Limb (tissue), 2 donors: ENCODE results near the gene CALR.

Source experiments
- DNase-seq, 2 donors: peaks; one replicate each; pipeline ENCODE4 v3.0.0-alpha.2; 2016; ENCODE audit errors: extremely low spot score in 2 of 2

Gene CALR

GRCh38 chr19:12976109-12976508 lies 37.7 kb downstream of the CALR start:
- peak in 1 of 2 donors; percentile 20 for DNase-seq

GRCh38 chr19:12979974-12980373 lies 41.6 kb downstream of the CALR start:
- DNase-seq = no peak

- DNase-seq = no peak
Measured at GRCh38 chr19:12982648-12983047, 44.2 kb downstream of the CALR start.

GRCh38 chr19:12983091-12983490 lies 44.7 kb downstream of the CALR start:
- no peak for DNase-seq

- DNase-seq = peak; percentile 77 to 94
Measured at GRCh38 chr19:12983542-12984142, 45.2 kb downstream of the CALR start.

GRCh38 chr19:12984143-12984627 lies 45.8 kb downstream of the CALR start:
- DNase-seq = no peak

- DNase-seq = peak in 1 of 2 donors; percentile 73
Measured at GRCh38 chr19:12984683-12985048, 46.3 kb downstream of the CALR start.

GRCh38 chr19:12985049-12985776 lies 46.8 kb downstream of the CALR start:
- DNase-seq = peak in 1 of 2 donors; percentile 58

- DNase-seq = no peak
Measured at GRCh38 chr19:12986726-12987125, 48.3 kb downstream of the CALR start.

- no peak for DNase-seq
Measured at GRCh38 chr19:12987190-12987589, 48.8 kb downstream of the CALR start.

GRCh38 chr19:12987781-12988180 lies 49.4 kb downstream of the CALR start:
- no peak for DNase-seq

GRCh38 chr19:12990431-12990830 lies 52.0 kb downstream of the CALR start:
- peak in 1 of 2 donors; percentile 55 for DNase-seq

GRCh38 chr19:12990853-12991252 lies 52.4 kb downstream of the CALR start:
- no peak for DNase-seq

GRCh38 chr19:12991296-12991695 lies 52.9 kb downstream of the CALR start:
- DNase-seq = no peak

- DNase-seq = no peak
Measured at GRCh38 chr19:12992729-12993128, 54.3 kb downstream of the CALR start.

- no peak for DNase-seq
Measured at GRCh38 chr19:12993562-12993961, 55.2 kb downstream of the CALR start.
